Heart right ventricle (tissue), 16 donors: ENCODE measurements around the gene ZHX3. TPM values are rescaled to one million over a fixed set of nuclear protein-coding genes. Genes with fewer than 3 reads are reported as not detected.

Source experiments
- ATAC-seq, 8 donors: fragments of 200-7000 bp; cut with Tn5 transposase; one replicate each; pipeline ENCODE4 v1.9.1; 2020; ENCODE audit warnings: mild to moderate bottlenecking in 8 of 8, moderate library complexity in 8 of 8, moderate number of reproducible peaks in 1 of 8
- DNase-seq, 2 donors: peaks; one replicate each; pipeline ENCODE4 v3.0.0-alpha.2; 2020
- H3K27ac ChIP-seq, 10 donors: fragments of 200-600 bp; sonication (generic) in 2 of 10; one replicate each; pipeline versions ENCODE4 v1.5.0 to v1.8.0; 2020 to 2022; ENCODE audit warnings: mild to moderate bottlenecking in 3 of 10
- H3K27me3 ChIP-seq, 7 donors: fragments of 200-600 bp; one replicate each; pipeline ENCODE4 v1.8.0; 2021 to 2022; ENCODE audit warnings: mild to moderate bottlenecking in 2 of 7
- H3K36me3 ChIP-seq, 9 donors: fragments of 200-600 bp; sonication (generic) in 1 of 9; one replicate each; pipeline versions ENCODE4 v1.5.0 to v1.8.0; 2020 to 2022; ENCODE audit warnings: mild to moderate bottlenecking in 2 of 9
- H3K4me1 ChIP-seq, 9 donors: fragments of 200-600 bp; sonication (generic) in 1 of 9; one replicate each; pipeline versions ENCODE4 v1.5.0 to v1.8.0; 2020 to 2022; ENCODE audit warnings: mild to moderate bottlenecking in 4 of 9
- H3K4me3 ChIP-seq, 10 donors: fragments of 200-600 bp; sonication (generic) in 2 of 10; one replicate each; pipeline versions ENCODE4 v1.5.0 to v1.8.0; 2020 to 2022; ENCODE audit warnings: mild to moderate bottlenecking in 7 of 10, moderate library complexity in 2 of 10
- H3K9me3 ChIP-seq, 11 donors: fragments of 200-600 bp in 10 of 11; sonication (generic) in 2 of 11; one replicate each; pipeline versions ENCODE4 v1.5.0 to v1.8.0; 2013 to 2022; ENCODE audit warnings: mild to moderate bottlenecking in 2 of 11, control low read depth in 1 of 11, moderate library complexity in 1 of 11
- CTCF ChIP-seq, 9 donors: fragments of 200-600 bp; sonication (generic) in 2 of 9; IDR thresholded peaks; one replicate each; pipeline versions ENCODE4 v1.5.0 to v1.8.0; 2021 to 2022; ENCODE audit warnings: antibody characterized with exemption in 9 of 9, mild to moderate bottlenecking in 5 of 9, moderate library complexity in 1 of 9
- WGBS, 2 donors: extraction: QIAGEN DNeasy Blood & Tissue Kit; methylation state at CpG; one replicate each; pipeline ENCODE4 v1.1.7; 2013; ENCODE audit warnings: inconsistent platforms in 1 of 2; 5-methylcytosine and 5-hydroxymethylcytosine counted together
- intact Hi-C, 10 donors: fragments of 100-400 bp; cut with DNase I; formaldehyde crosslinking; loops; one replicate each; pipeline versions ENCODE4 v1.11.1 to v1.14.2; 2022
- polyA plus RNA-seq, 2 donors: library from polyadenylated mRNA; stranded (reverse); fragments of 200-250 nt; gene quantifications; one replicate each; pipeline ENCODE4 v1.2.3, GENCODE V29; 2013
- total RNA-seq, 10 donors: library from RNA; stranded (reverse); fragmentation: NEBNext Ultra II Directional in 3 of 10; extraction: Animal tissue kit (Norgen Biotek cat#: 25700) in 3 of 10; gene quantifications; one replicate each; pipeline versions ENCODE4 v1.2.1 to v1.2.4, GENCODE V29; 2021 to 2023
- donor health status: Arrhythmogenic right ventricular cardiomyopathy.
- donor health status: ischemic (EF 13 %, LVEDD 7.1; RV severe dilation, severe dysfunction).
- donor health status: healthy with polysubstance abuse.
- donor health status: DM: no; HTN: yes; CAD: no.
- donor health status: DM: no; HTN: no; CAD: no.
- donor health status: ischemic (EF 25% LVEDD 6.9; RV normal size, moderate dysfunction).
- donor health status: ischemic (EF 25% LVEDD 5.7; RV mildly dilated, moderate dysfunction).
- donor health status: healthy.
- donor health status: DM: yes; HTN: yes; CAD: no.
- donor health status: Ischemic cardiomyopathy.
- donor health status: ischemic (EF 35%, LVEDD 5.7; RV mildly dilated, moderate dysfunction).
- donor health status: nonischemic (EF 11% LVEDD 7.7; RV severe dilation, severe dysfunction).
- donor health status: DM: yes; HTN: yes; CAD: no.
- donor health status: PGD.
- donor health status: ischemic (EF 29% LVEDD 5.4; RV normal size, mild dysfunction).
- donor health status: nonischemic (EF 23%, LVEDD 6.1; RV moderate dilation, normal function).

Gene ZHX3
- total and polyA plus RNA-seq, 12 donors, result 6.5 to 51.8 (median 30.4) TPM

- Histone ChIP-seq H3K27me3 (no peaks in the 10 kb centered on the region), H3K4me3 (no peak overlapping the region), H3K9me3 (no peaks in the 10 kb centered on the region), H3K36me3 (peaks cover 0 to 76% (median 27%) of the 10 kb centered on the region in 9 donors), H3K4me1 (peaks cover 0 to 4% (median 0%) of the 10 kb centered on the region in 9 donors), H3K27ac (no peak overlapping the region)
- ATAC-seq (no peak), DNase-seq (no peak)
- TF ChIP-seq CTCF (IDR thresholded peaks at IDR 0.05), result no peak
- WGBS, 2 donors, result 85 to 87% methylated on average over 7 of the region's 7 CpGs
- intact Hi-C loops, result no loop called here
These were observed 33.0 kb upstream of the ZHX3 start for GRCh38 chr20:41350408-41350962.

- Histone ChIP-seq H3K27me3 (no peaks in the 10 kb centered on the region), H3K9me3 (no peaks in the 10 kb centered on the region), H3K4me3 (no peak overlapping the region), H3K4me1 (peaks cover 0 to 4% (median 0%) of the 10 kb centered on the region in 9 donors), H3K36me3 (peaks cover 0 to 77% (median 27%) of the 10 kb centered on the region in 9 donors), H3K27ac (no peak overlapping the region)
- TF ChIP-seq CTCF (IDR thresholded peaks at IDR 0.05), result no peak
- no peak for ATAC-seq
- intact Hi-C loops, result loop anchor here in 5 of 10 donors (5.0 to 10.0 kb wide), 6 partner anchors 42 to 375 kb away; partner anchors contain the start of genes CHD6 (in 1 of the 5) and PLCG1 (in 1 of the 5)
- 90 to 92% methylated on average over 7 of the region's 7 CpGs for WGBS, 2 donors
- DNase-seq, result no peak
These were observed 32.4 kb upstream of the ZHX3 start for GRCh38 chr20:41349943-41350342.

GRCh38 chr20:41349266-41349665 lies 31.7 kb upstream of the ZHX3 start:
- DNase-seq, result no peak
- no peak for TF ChIP-seq CTCF (IDR thresholded peaks at IDR 0.05)
- Histone ChIP-seq H3K36me3 (peaks cover 0 to 77% (median 22%) of the 10 kb centered on the region in 9 donors), H3K4me3 (no peak overlapping the region), H3K27ac (no peak overlapping the region), H3K9me3 (no peaks in the 10 kb centered on the region), H3K4me1 (peaks cover 0 to 4% (median 0%) of the 10 kb centered on the region in 9 donors), H3K27me3 (no peaks in the 10 kb centered on the region)
- 90 to 97% methylated on average over 2 of the region's 2 CpGs for WGBS, 2 donors
- intact Hi-C loops, result loop anchor here in 5 of 10 donors (5.0 to 10.0 kb wide), 6 partner anchors 43 to 374 kb away; partner anchors contain the start of genes CHD6 (in 1 of the 5) and PLCG1 (in 1 of the 5)
- no peak for ATAC-seq

- no peak overlapping the region for H3K4me3 ChIP-seq
- H3K27ac ChIP-seq, result peak overlapping the region in 2 of 10 donors; percentile 7 to 15
- ATAC-seq (peak in 1 of 8 donors; percentile 3), DNase-seq (no peak)
- TF ChIP-seq CTCF (IDR thresholded peaks at IDR 0.05), result no peak
- no peaks in the 10 kb centered on the region for H3K9me3 ChIP-seq
- peaks cover 0 to 77% (median 21%) of the 10 kb centered on the region in 9 donors for H3K36me3 ChIP-seq
- intact Hi-C loops, result loop anchor here in 5 of 10 donors (5.0 to 10.0 kb wide), 6 partner anchors 44 to 374 kb away; partner anchors contain the start of genes CHD6 (in 1 of the 5) and PLCG1 (in 1 of the 5)
- WGBS, 2 donors, result 93 to 94% methylated on average over 12 to 13 of the region's 13 CpGs
- H3K27me3 ChIP-seq, result no peaks in the 10 kb centered on the region
- peaks cover 0 to 8% (median 0%) of the 10 kb centered on the region in 9 donors for H3K4me1 ChIP-seq
These were observed 31.1 kb upstream of the ZHX3 start for GRCh38 chr20:41348430-41349172.
